C4-2B (cell line): ENCODE measurements around the gene FMO1.
"Not testable (repeated sequence)": the region's sequence is repeated elsewhere in the genome, so short reads cannot be mapped to it uniquely, and the experiment has no call there.

Experiments used
- H3K27ac ChIP-seq: fragments of 450-650 bp; 2 replicates; pipeline ENCODE4 v1.5.1; 2017
- CTCF ChIP-seq: fragments of 450-650 bp; conservative IDR thresholded peaks from 2 replicates; pipeline ENCODE4 v1.5.1; 2017; ENCODE audit warnings: mild to moderate bottlenecking
- ZFX ChIP-seq: fragments of 450-650 bp; IDR thresholded peaks from 2 replicates; pipeline ENCODE4 v1.6.1; 2017

FMO1 gene

DNA sequence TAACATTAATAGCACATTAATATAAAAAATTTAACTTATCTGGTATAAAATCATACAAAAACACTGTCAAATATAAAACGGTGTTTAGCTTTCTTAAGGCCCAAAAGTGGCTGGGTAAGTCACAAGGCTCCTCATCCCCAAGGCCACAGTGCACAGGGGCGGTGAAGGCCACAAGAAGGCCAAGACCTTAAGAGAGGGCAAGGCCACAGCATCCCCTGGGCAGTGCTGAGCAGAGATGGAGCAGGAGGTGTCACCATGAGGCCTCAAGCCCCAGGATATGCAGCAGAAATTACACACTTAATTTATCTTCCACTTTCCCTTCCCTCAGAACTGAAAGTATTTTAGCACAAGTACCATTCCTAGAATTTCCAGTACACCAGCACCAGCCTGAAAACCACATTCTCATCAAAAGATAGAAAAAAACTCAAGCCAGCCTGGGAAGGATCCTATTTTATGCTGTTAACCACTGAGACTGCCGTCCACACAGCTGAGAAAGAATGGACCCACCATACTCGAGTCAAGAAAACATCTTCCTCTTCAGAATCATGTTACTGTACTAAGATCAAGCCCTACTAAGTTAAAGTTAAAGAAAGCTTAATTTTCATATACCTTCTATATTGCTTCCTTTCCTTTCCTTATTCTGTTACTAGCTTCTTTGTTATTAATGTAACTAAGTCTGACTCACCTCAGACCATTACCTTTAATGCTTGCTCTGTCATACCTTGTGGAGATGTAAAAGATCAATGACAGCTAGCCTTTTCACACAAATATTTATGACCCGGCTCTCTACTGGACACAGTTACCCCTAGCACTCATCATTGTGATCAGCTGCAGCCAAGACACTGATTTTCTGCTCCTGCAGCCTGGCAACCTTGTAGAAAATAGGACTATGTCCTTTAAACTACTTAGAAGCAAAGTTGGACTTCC lies 26.4 kb upstream of the FMO1 start:
- no peak for TF ChIP-seq ZFX
- TF ChIP-seq CTCF, result no peak
- H3K27ac ChIP-seq, result peak overlapping the region; percentile 42

DNA sequence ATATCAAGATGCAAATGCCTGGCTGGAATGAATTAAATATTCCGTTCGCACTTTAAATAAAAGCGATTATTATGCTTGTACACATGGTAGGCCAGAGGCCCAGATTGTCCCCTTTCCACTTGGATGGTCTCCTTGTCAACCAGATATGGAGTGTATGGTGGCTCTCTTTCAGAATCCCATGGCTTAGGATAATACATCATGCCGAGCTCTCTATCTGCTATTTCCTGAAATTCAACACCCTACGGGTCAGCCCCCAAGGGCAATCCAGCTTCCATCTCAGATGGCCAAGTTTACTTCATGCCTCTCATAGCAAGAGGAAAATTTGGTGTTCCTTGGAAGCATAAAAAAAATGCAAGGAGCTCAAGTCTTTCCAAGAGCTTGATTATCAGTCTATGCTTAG lies 25.4 kb upstream of the FMO1 start:
- H3K27ac ChIP-seq, result peak overlapping the region; percentile 54; the same call in 1 of the 2 replicates
- TF ChIP-seq CTCF, result no peak
- no peak for TF ChIP-seq ZFX

DNA sequence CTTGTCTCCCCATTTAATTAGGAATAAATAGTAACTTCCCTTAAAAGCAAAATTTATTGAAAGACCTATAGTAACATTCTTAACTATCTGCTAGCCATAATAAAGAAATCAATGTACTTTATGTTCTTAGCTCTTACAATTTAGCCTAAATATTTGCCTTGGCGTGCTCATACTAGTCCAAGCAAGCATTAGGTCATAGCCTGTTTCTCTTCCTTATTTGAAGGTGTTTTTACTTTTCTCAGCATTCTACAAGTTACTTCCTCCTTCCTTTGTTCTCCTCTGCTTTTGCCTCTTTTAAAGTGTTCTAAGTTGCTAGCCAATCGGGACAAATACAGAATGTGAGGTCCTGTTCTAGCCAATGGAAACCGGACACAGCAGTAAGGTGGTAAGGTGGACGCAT lies 24.0 kb upstream of the FMO1 start:
- peak overlapping the region; percentile 60; the same call in 1 of the 2 replicates for H3K27ac ChIP-seq

- H3K27ac ChIP-seq, result no peak overlapping the region
- peak; percentile 91 for TF ChIP-seq CTCF
- TF ChIP-seq ZFX, result no peak
Observed at GRCh38 chr1:171226747-171227370, 21.4 kb upstream of the FMO1 start.

DNA sequence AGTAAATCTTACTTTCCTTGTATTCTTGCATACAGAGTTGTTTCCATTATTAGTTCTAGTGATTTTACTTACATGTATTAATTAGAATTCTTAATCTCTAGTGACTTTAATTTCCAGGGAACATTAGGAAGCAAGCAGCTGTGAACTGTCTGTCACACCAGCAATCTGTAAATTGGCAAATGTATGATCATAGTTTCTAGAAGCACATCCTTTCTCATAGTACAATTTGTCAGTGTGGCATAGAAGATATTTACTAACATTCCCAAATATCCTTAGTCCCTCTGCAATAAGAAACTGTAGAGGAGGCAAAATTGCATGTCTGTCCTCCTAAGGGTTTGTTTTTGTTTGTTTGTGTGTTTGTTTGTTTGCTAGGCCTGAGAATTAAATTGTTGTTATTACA lies 17.0 kb upstream of the FMO1 start:
- no peak overlapping the region for H3K27ac ChIP-seq
- TF ChIP-seq ZFX (no peak), CTCF (no peak)

DNA sequence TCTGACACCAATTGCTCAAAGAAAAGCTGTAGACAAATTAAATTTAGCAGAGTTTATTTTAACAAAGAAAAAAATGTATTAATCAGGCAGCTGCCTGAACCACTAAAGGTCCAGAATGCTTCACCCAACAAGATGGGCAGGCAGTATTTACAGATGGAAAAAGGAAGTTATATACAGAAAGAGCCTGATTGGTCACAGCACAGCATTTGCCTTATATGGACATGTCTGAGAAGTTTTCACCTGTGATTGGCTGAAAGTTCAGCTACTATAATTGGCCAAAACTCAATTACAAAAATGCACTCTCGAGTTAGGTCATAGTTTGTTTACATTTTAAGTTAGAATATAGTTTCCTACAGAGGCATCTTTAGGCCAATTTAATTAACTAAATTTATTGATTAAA lies 15.1 kb upstream of the FMO1 start:
- TF ChIP-seq CTCF, result no peak
- TF ChIP-seq ZFX, result no peak
- H3K27ac ChIP-seq, result no peak overlapping the region

GRCh38 chr1:171236231-171236630 lies 12.1 kb upstream of the FMO1 start:
- not testable (repeated sequence) for H3K27ac ChIP-seq

DNA sequence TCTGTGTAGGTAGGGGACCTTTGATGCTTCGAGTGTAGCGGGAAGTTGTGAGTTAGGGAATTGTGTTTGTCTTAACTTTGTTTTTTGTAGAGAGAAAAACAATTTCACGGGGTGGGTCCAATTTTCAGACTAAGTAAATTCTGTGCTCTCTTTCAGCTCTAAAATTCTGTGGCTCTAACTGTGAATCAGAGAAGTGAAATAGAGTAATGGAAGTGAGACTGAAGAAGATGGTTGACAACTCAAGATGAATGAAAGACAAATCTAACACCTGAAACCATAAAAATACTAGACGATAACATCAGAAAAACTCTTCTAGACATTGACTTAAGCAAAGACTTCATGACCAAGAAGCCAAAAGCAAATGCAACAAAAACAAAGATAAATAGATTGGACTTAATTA lies 4.4 kb upstream of the FMO1 start:
- no peak overlapping the region for H3K27ac ChIP-seq
- no peak for TF ChIP-seq ZFX
- TF ChIP-seq CTCF, result no peak
